K562 (cell line): ENCODE data around the gene SNX9. TPM values are rescaled to one million over a fixed set of nuclear protein-coding genes. Genes with fewer than 3 reads are reported as not detected.

Experiments used
- BRD4 ChIP-seq: fragments of 200-600 bp; sonication (generic); IDR thresholded peaks from 2 replicates; pipeline ENCODE4 v1.6.1; 2017; ENCODE audit warnings: inconsistent platforms
- CBX1 ChIP-seq: sonication (generic); IDR thresholded peaks from 2 replicates; pipeline ENCODE4 v1.6.1; 2016; ENCODE audit warnings: antibody characterized with exemption, low read depth, mild to moderate bottlenecking
- EHMT2 ChIP-seq: fragments of 450-650 bp; IDR thresholded peaks from 2 replicates; pipeline ENCODE4 v1.6.1; 2018; ENCODE audit warnings: antibody characterized with exemption
- ELK3 ChIP-seq: fragments of 450-650 bp; formaldehyde crosslinking; IDR thresholded peaks from 2 replicates; pipeline ENCODE4 v1.4.0; 2020; ENCODE audit warnings: mild to moderate bottlenecking
- FOXP4 ChIP-seq: sonication (generic); formaldehyde crosslinking; IDR thresholded peaks from 2 replicates; pipeline ENCODE4 v1.8.0; 2022; ENCODE audit warnings: mild to moderate bottlenecking, missing genetic modification reagents, borderline replicate concordance
- GABPB1 ChIP-seq: sonication (generic); formaldehyde crosslinking; IDR thresholded peaks from 2 replicates; pipeline ENCODE4 v1.8.0; 2022; ENCODE audit warnings: mild to moderate bottlenecking, missing genetic modification reagents
- GTF2A2 ChIP-seq: IDR thresholded peaks from 2 replicates; pipeline ENCODE4 v1.6.1; 2016; ENCODE audit warnings: mild to moderate bottlenecking, missing genetic modification characterization, missing compliant biosample characterization
- HNRNPL ChIP-seq: fragments of 200-400 bp; formaldehyde crosslinking; IDR thresholded peaks from 2 replicates; pipeline ENCODE4 v1.6.1; 2017; ENCODE audit warnings: low read depth, mild to moderate bottlenecking, low read length
- JUND ChIP-seq, 2 experiments: IDR thresholded peaks; 2 replicates in 1 of 2; 3 replicates in 1 of 2; pipeline ENCODE4 v1.6.1; 2011; ENCODE audit warnings: borderline replicate concordance in 2 of 2, low read depth in 2 of 2, low read length in 2 of 2, improper control_type of control experiment in 1 of 2, missing biosample characterization in 1 of 2, missing genetic modification characterization in 1 of 2, missing genetic modification reagents in 1 of 2
- KAT2B ChIP-seq: IDR thresholded peaks from one replicate; pipeline ENCODE4 v1.6.1; 2012; ENCODE audit warnings: low read depth, mild to moderate bottlenecking, control low read depth, inconsistent platforms, low read length, moderate library complexity
- MCM3 ChIP-seq: fragments of 450-650 bp; IDR thresholded peaks from 2 replicates; pipeline ENCODE4 v1.6.1; 2016
- MNT ChIP-seq, 2 experiments: fragments of 450-650 bp; conservative IDR thresholded peaks; 2 replicates each; pipeline ENCODE4 v1.6.1; 2017; ENCODE audit warnings: mild to moderate bottlenecking in 2 of 2, moderate library complexity in 2 of 2
- NR2F6 ChIP-seq: fragments of 450-650 bp; formaldehyde crosslinking; IDR thresholded peaks from 2 replicates; pipeline ENCODE4 v1.4.0; 2020; ENCODE audit warnings: mild to moderate bottlenecking
- TAF7 ChIP-seq: fragments of 450-650 bp; IDR thresholded peaks from 2 replicates; pipeline ENCODE4 v1.6.1; 2016; ENCODE audit warnings: missing genetic modification characterization, missing compliant biosample characterization
- TAF9B ChIP-seq: fragments of 450-650 bp; IDR thresholded peaks from 2 replicates; pipeline ENCODE4 v1.6.1; 2018; ENCODE audit warnings: mild to moderate bottlenecking; ENCODE audit not compliant: partially characterized antibody
- TEAD1 ChIP-seq, 2 experiments: fragments of 450-650 bp in 1 of 2; sonication (generic) in 1 of 2; formaldehyde crosslinking; IDR thresholded peaks; 2 replicates each; pipeline versions ENCODE4 v1.4.0 to v1.8.0; 2020 to 2022; ENCODE audit warnings: mild to moderate bottlenecking in 2 of 2, missing genetic modification reagents in 1 of 2
- TGIF2 ChIP-seq: sonication (generic); formaldehyde crosslinking; IDR thresholded peaks from 2 replicates; pipeline ENCODE4 v1.8.1; 2022; ENCODE audit warnings: mild to moderate bottlenecking, missing genetic modification reagents, moderate library complexity
- U2AF1 ChIP-seq: fragments of 200-400 bp; formaldehyde crosslinking; optimal IDR thresholded peaks from 2 replicates; pipeline ENCODE3; 2017; ENCODE audit warnings: mild to moderate bottlenecking, low read depth, low read length, moderate library complexity
- ZNF311 ChIP-seq: fragments of 250-450 bp; sonication (Bioruptor Pico); IDR thresholded peaks from 2 replicates; pipeline ENCODE4 v1.4.0; 2020; ENCODE audit warnings: mild to moderate bottlenecking, moderate library complexity
- ZNF395 ChIP-seq: fragments of 200-800 bp; sonication (Bioruptor generic); IDR thresholded peaks from 2 replicates; pipeline ENCODE4 v1.6.1; 2017; ENCODE audit warnings: missing genetic modification characterization, missing compliant biosample characterization
- ZNF644 ChIP-seq: fragments of 200-800 bp; sonication (Bioruptor generic); IDR thresholded peaks from 2 replicates; pipeline ENCODE4 v1.6.1; 2016; ENCODE audit warnings: low read depth, missing genetic modification characterization, missing compliant biosample characterization
- ZNF707 ChIP-seq: fragments of 250-450 bp; sonication (Bioruptor Pico); conservative IDR thresholded peaks from 2 replicates; pipeline ENCODE4 v1.8.0; 2022; ENCODE audit warnings: inconsistent platforms, mild to moderate bottlenecking, moderate library complexity
- ZNF780A ChIP-seq: fragments of 250-450 bp; sonication (Bioruptor Pico); IDR thresholded peaks from 2 replicates; pipeline ENCODE4 v1.5.0; 2021; ENCODE audit warnings: mild to moderate bottlenecking
- polyA plus RNA-seq, 8 experiments: library from polyadenylated mRNA; depleted of rRNA in 4 of 8; stranded (reverse) in 5 of 8; unstranded in 3 of 8; fragments of >200 nt; fragmentation: Nextera tagmentation in 2 of 8; fragmentation: Illumina TruSeq in 1 of 8; extraction: Ambion mirVana in 2 of 8; extraction: Trizol in 1 of 8; gene quantifications; 2 replicates each; pipeline versions ENCODE4 v1.2.1 to v1.2.3, GENCODE V29; 2011 to 2014; ENCODE audit warnings: inconsistent platforms in 1 of 8, missing spikeins in 1 of 8
- total RNA-seq, 7 experiments: library from RNA; depleted of rRNA in 6 of 7; stranded (reverse); fragments of >200 nt in 6 of 7; fragmentation: Illumina TruSeq in 2 of 7; extraction: Trizol in 2 of 7; gene quantifications; 2 replicates each; pipeline versions ENCODE4 v1.2.1 to v1.2.3, GENCODE V29; 2011 to 2021; ENCODE audit warnings: low replicate concordance in 1 of 7

The SNX9 gene
- total and polyA plus RNA-seq, 9 of the 15 experiments (the other 6 are each of a cell fraction or from before 2014, with no cell fraction given), result 6.0 to 81.7 (median 57.1) TPM

GRCh38 chr6:157841211-157841840, 18.3 kb downstream of the SNX9 start (continued):
- TF ChIP-seq ELK3 (CRISPR knock-in tag) (no peak), GABPB1 (CRISPR knock-in tag) (no peak), TEAD1 (CRISPR knock-in tag; IDR thresholded peaks at IDR 0.05) (no peak), TGIF2 (CRISPR knock-in tag) (no peak), MNT (conservative IDR thresholded peaks at IDR 0.05) (no peak; a peak in 1 of 4 replicates), ZNF395 (CRISPR knock-in tag) (no peak), ZNF311 (CRISPR knock-in tag) (no peak), MCM3 (no peak), ZNF707 (CRISPR knock-in tag) (no peak), JUND (IDR thresholded peaks at IDR 0.05; ENCODE audit: borderline replicate concordance, low read depth, low read length) (peak; percentile 88), JUND (tag; IDR thresholded peaks at IDR 0.05; ENCODE audit: borderline replicate concordance, low read depth, low read length) (peak; percentile 78; the same call in 1 of the 3 replicates), TAF7 (tag) (no peak), CBX1 (no peak), TAF9B (no peak), KAT2B (no peak), ZNF780A (CRISPR knock-in tag) (no peak), HNRNPL (no peak), EHMT2 (peak; percentile 77), U2AF1 (no peak), FOXP4 (CRISPR knock-in tag) (no peak), GTF2A2 (no peak), NR2F6 (CRISPR knock-in tag) (no peak), BRD4 (no peak), ZNF644 (tag) (no peak)
